H9 (cell line): ENCODE data around the gene AFF4. TPM values are rescaled to one million over a fixed set of nuclear protein-coding genes. Genes with fewer than 3 reads are reported as not detected.

Source experiments
- DNase-seq: peaks from one replicate; pipeline ENCODE4 v3.0.0-alpha.2; 2017
- H2AFZ ChIP-seq: one replicate; pipeline ENCODE4 v1.6.1; 2013; ENCODE audit warnings: mild to moderate bottlenecking, low read length, control low read depth, moderate library complexity
- H2AK5ac ChIP-seq: 2 replicates; pipeline ENCODE4 v1.6.1; 2013; ENCODE audit warnings: low read length, control low read depth, mixed read lengths; ENCODE audit not compliant: insufficient read length
- H2BK120ac ChIP-seq: one replicate; pipeline ENCODE4 v1.6.1; 2013; ENCODE audit warnings: low read depth, mild to moderate bottlenecking, low read length, control low read depth, inconsistent platforms; ENCODE audit not compliant: poor library complexity, severe bottlenecking
- H2BK12ac ChIP-seq: 2 replicates; pipeline ENCODE4 v1.6.1; 2013; ENCODE audit warnings: low read length, control low read depth, mixed read lengths, low read depth; ENCODE audit not compliant: insufficient read length
- H2BK15ac ChIP-seq: 2 replicates; pipeline ENCODE4 v1.6.1; 2013; ENCODE audit warnings: low read depth, low read length, control low read depth
- H2BK20ac ChIP-seq: one replicate; pipeline ENCODE4 v1.6.1; 2013; ENCODE audit warnings: low read depth, mild to moderate bottlenecking, low read length, control low read depth, inconsistent platforms; ENCODE audit not compliant: poor library complexity, severe bottlenecking
- H2BK5ac ChIP-seq: 2 replicates; pipeline ENCODE4 v1.6.1; 2013; ENCODE audit warnings: low read length, control low read depth, mixed read lengths; ENCODE audit not compliant: insufficient read length
- H3K14ac ChIP-seq: 2 replicates; pipeline ENCODE4 v1.6.1; 2013; ENCODE audit warnings: low read length, control low read depth; ENCODE audit not compliant: insufficient read depth
- H3K18ac ChIP-seq: 2 replicates; pipeline ENCODE4 v1.6.1; 2013; ENCODE audit warnings: low read depth, mild to moderate bottlenecking, mixed read lengths, low read length, control low read depth; ENCODE audit not compliant: insufficient read length
- H3K23ac ChIP-seq: 2 replicates; pipeline ENCODE4 v1.6.1; 2013; ENCODE audit warnings: low read length, control low read depth, mixed read lengths, low read depth; ENCODE audit not compliant: insufficient read length
- H3K23me2 ChIP-seq: 2 replicates; pipeline ENCODE4 v1.6.1; 2013; ENCODE audit warnings: low read depth, mild to moderate bottlenecking, mixed read lengths, low read length, control low read depth; ENCODE audit not compliant: insufficient read length, poor library complexity, severe bottlenecking
- H3K27ac ChIP-seq: 2 replicates; pipeline ENCODE4 v1.5.1; 2013; ENCODE audit warnings: low read length, control low read depth, mixed read lengths, low read depth; ENCODE audit not compliant: insufficient read length
- H3K27me3 ChIP-seq: 2 replicates; pipeline ENCODE4 v1.6.1; 2013; ENCODE audit warnings: low read length, control low read depth, inconsistent platforms; ENCODE audit not compliant: insufficient read depth
- H3K4ac ChIP-seq: 2 replicates; pipeline ENCODE4 v1.6.1; 2013; ENCODE audit warnings: low read depth, mild to moderate bottlenecking, control low read depth, inconsistent platforms, low read length, moderate library complexity
- H3K4me1 ChIP-seq: 2 replicates; pipeline ENCODE4 v1.6.1; 2013; ENCODE audit warnings: low read length, control low read depth, inconsistent platforms; ENCODE audit not compliant: insufficient read depth
- H3K4me2 ChIP-seq: 2 replicates; pipeline ENCODE4 v1.6.1; 2013; ENCODE audit warnings: low read length, control low read depth, mixed read lengths; ENCODE audit not compliant: insufficient read length, insufficient read depth
- H3K56ac ChIP-seq: 2 replicates; pipeline ENCODE4 v1.6.1; 2013; ENCODE audit warnings: low read depth, mild to moderate bottlenecking, mixed read lengths, low read length, control low read depth; ENCODE audit not compliant: insufficient read length
- H3K79me1 ChIP-seq: 2 replicates; pipeline ENCODE4 v1.6.1; 2013; ENCODE audit warnings: low read depth, mild to moderate bottlenecking, moderate library complexity, low read length, control low read depth, inconsistent platforms; ENCODE audit not compliant: insufficient read depth, poor library complexity, severe bottlenecking
- H3K79me2 ChIP-seq: 2 replicates; pipeline ENCODE4 v1.6.1; 2013; ENCODE audit warnings: low read length, control low read depth, inconsistent platforms; ENCODE audit not compliant: insufficient read depth
- H3K9ac ChIP-seq: 2 replicates; pipeline ENCODE4 v1.6.1; 2013; ENCODE audit warnings: low read length, control low read depth, mixed read lengths; ENCODE audit not compliant: insufficient read length; ENCODE audit errors: extremely low read depth
- H3K9me3 ChIP-seq: one replicate; pipeline ENCODE4 v1.6.1; 2013; ENCODE audit warnings: low read depth, low read length, inconsistent platforms; ENCODE audit not compliant: control insufficient read depth
- H3T11ph ChIP-seq: one replicate; pipeline ENCODE4 v1.6.1; 2013; ENCODE audit warnings: mild to moderate bottlenecking, low read length, control low read depth, inconsistent platforms
- H4K20me1 ChIP-seq: one replicate; pipeline ENCODE4 v1.6.1; 2013; ENCODE audit not compliant: control insufficient read depth, insufficient read length, insufficient read depth
- H4K5ac ChIP-seq: 2 replicates; pipeline ENCODE4 v1.6.1; 2013; ENCODE audit warnings: low read depth, mild to moderate bottlenecking, mixed read lengths, low read length, control low read depth; ENCODE audit not compliant: insufficient read length
- H4K8ac ChIP-seq: replicated peaks from 2 replicates; pipeline ENCODE4 v1.6.1; 2013; ENCODE audit warnings: low read length, control low read depth, mixed read lengths, low read depth; ENCODE audit not compliant: insufficient read length
- H4K91ac ChIP-seq: 2 replicates; pipeline ENCODE4 v1.6.1; 2013; ENCODE audit warnings: low read depth, mild to moderate bottlenecking, moderate library complexity, mixed read lengths, low read length, control low read depth; ENCODE audit not compliant: insufficient read length
- H3K27ac Mint-ChIP-seq, 3 experiments: 2 replicates in 2 of 3; 3 replicates in 1 of 3; pipeline ENCODE4 v1.8.0; 2020 to 2021; ENCODE audit warnings: mixed read lengths in 3 of 3, mild to moderate bottlenecking in 1 of 3, moderate library complexity in 1 of 3
- H3K27me3 Mint-ChIP-seq: 2 replicates; pipeline ENCODE4 v1.8.0; 2021; ENCODE audit warnings: low read depth, mild to moderate bottlenecking, moderate library complexity, mixed read lengths
- H3K36me3 Mint-ChIP-seq, 3 experiments: 2 replicates in 2 of 3; 3 replicates in 1 of 3; pipeline ENCODE4 v1.8.0; 2020 to 2021; ENCODE audit warnings: low read depth in 3 of 3, mixed read lengths in 3 of 3; ENCODE audit not compliant: insufficient read depth in 1 of 3
- H3K4me1 Mint-ChIP-seq, 2 experiments: 2 replicates each; pipeline ENCODE4 v1.8.0; 2020; ENCODE audit warnings: mixed read lengths in 2 of 2
- H3K4me3 Mint-ChIP-seq, 2 experiments: 2 replicates in 1 of 2; 3 replicates in 1 of 2; pipeline ENCODE4 v1.8.0; 2020 to 2021; ENCODE audit warnings: mild to moderate bottlenecking in 2 of 2, mixed read lengths in 2 of 2, moderate library complexity in 1 of 2
- H3K9me3 Mint-ChIP-seq, 2 experiments: 2 replicates in 1 of 2; 3 replicates in 1 of 2; pipeline ENCODE4 v1.8.0; 2020; ENCODE audit warnings: mild to moderate bottlenecking in 2 of 2, mixed read lengths in 2 of 2, moderate library complexity in 1 of 2
- CTCF ChIP-seq: fragments of 200-600 bp; sonication (generic); conservative IDR thresholded peaks from 3 replicates; pipeline ENCODE4 v1.8.0; 2021; ENCODE audit warnings: antibody characterized with exemption, mild to moderate bottlenecking
- WGBS: extraction: QIAGEN DNeasy Blood & Tissue Kit; methylation state at CpG from one replicate; pipeline ENCODE4 v1.1.7; 2013; ENCODE audit warnings: missing lambda C conversion rate, low lambda C conversion rate, mixed read lengths; ENCODE audit not compliant: insufficient read length; ENCODE audit errors: extremely low coverage; 5-methylcytosine and 5-hydroxymethylcytosine counted together
- total RNA-seq: library from RNA; stranded (reverse); gene quantifications from 2 replicates; pipeline ENCODE4 v1.2.1, GENCODE V29; 2021

AFF4 gene
- total RNA-seq, 1 experiment from 2014 or later: 73.2 TPM

GRCh38 chr5:132998556-132998955, 35.1 kb upstream of the AFF4 start:
- no peak for DNase-seq
- Histone ChIP-seq H3K79me1 (no peaks in the 10 kb centered on the region), H3K9me3 (no peaks in the 10 kb centered on the region), H3K23me2 (no peaks in the 10 kb centered on the region), H3K23ac (no peak overlapping the region), H4K5ac (no peak overlapping the region), H2BK20ac (no peak overlapping the region), H2BK12ac (no peak overlapping the region), H2BK15ac (no peak overlapping the region), H3K27me3 (no peaks in the 10 kb centered on the region), H3K9ac (no peak overlapping the region), H4K20me1 (no peaks in the 10 kb centered on the region), H3T11ph (no peak overlapping the region), H2BK120ac (no peak overlapping the region), H2AFZ (no peak overlapping the region), H3K4ac (no peak overlapping the region), H3K27ac (no peak overlapping the region), H4K8ac (no peak overlapping the region), H3K56ac (no peak overlapping the region), H3K18ac (no peak overlapping the region), H4K91ac (no peak overlapping the region), H3K4me2 (no peak overlapping the region), H3K79me2 (no peaks in the 10 kb centered on the region), H3K4me1 (no peaks in the 10 kb centered on the region), H2AK5ac (no peak overlapping the region), H2BK5ac (no peak overlapping the region), H3K14ac (no peak overlapping the region)
- Mint-ChIP-seq H3K4me3 (no peak overlapping the region), H3K36me3 (peaks cover 4 to 25% (median 9%) of the 10 kb centered on the region in 3 experiments; a peak in 5 of 7 replicates), H3K27me3 (no peaks in the 10 kb centered on the region), H3K9me3 (no peaks in the 10 kb centered on the region), H3K27ac (0 out of 7 replicates have a peak overlapping the region, but pooled peaks of 1 of the 3 experiments have one; percentile 6), H3K4me1 (no peaks in the 10 kb centered on the region)
- no peak for TF ChIP-seq CTCF
- no CpG with 5 or more reads among the region's 2 CpGs for WGBS
